Stimulated activated CD8-positive, alpha-beta memory T cell treated with anti-CD3 and anti-CD28 coated beads, Interleukin-7, amount 100 ng/mL, for 48 hours (primary cell): ENCODE data around the gene AXIN2.
"Not testable (repeated sequence)": the region's sequence is repeated elsewhere in the genome, so short reads cannot be mapped to it uniquely, and the experiment has no call there.

Experiments
- DNase-seq, 2 donors: peaks; one replicate each; pipeline ENCODE4 v3.0.0-alpha.2; 2020; ENCODE audit warnings: low read depth in 1 of 2; ENCODE audit errors: extremely low read depth in 1 of 2

The AXIN2 gene

DNA sequence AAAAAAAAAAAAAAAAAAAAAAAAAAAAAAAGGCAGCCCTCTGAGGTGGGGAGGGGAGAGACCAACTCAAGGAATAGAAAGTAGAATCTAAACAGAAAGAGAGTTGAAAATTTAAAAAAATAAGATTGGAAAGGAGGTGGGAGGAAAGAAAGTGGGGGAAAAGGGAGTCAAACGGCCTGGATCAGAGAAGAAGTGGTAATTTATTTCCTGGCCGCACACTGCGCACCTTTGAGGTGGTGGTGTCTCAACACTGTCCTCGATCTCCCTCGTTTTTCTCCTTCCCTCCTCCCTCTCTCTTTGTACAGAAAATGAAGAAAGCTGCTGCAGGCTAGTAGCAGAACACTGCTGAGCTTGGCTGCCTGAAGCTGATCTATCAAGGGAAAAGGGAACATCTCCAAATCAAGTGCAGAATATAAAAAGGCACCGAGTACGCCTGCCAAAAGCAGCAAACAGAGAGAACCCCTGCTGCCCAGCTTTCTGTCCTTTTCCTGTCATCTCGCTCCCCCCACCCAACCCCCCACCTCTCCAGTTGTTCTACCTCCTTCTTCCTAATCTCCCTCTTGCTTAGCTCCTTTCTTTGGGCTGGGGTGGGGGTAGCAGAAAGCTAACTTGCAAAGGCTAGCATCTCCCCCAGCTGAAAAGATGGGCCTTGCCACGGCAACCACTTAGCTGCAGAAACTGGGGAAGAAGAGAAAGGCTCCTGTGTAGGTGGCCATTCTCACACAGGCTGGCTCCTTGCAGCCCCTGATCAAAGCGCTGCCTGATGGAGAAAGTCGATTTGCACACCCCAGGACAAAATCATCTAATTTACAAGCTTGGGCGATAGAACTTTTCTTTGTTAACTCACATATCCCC lies 22.5 kb downstream of the AXIN2 start:
- no peak for DNase-seq

DNA sequence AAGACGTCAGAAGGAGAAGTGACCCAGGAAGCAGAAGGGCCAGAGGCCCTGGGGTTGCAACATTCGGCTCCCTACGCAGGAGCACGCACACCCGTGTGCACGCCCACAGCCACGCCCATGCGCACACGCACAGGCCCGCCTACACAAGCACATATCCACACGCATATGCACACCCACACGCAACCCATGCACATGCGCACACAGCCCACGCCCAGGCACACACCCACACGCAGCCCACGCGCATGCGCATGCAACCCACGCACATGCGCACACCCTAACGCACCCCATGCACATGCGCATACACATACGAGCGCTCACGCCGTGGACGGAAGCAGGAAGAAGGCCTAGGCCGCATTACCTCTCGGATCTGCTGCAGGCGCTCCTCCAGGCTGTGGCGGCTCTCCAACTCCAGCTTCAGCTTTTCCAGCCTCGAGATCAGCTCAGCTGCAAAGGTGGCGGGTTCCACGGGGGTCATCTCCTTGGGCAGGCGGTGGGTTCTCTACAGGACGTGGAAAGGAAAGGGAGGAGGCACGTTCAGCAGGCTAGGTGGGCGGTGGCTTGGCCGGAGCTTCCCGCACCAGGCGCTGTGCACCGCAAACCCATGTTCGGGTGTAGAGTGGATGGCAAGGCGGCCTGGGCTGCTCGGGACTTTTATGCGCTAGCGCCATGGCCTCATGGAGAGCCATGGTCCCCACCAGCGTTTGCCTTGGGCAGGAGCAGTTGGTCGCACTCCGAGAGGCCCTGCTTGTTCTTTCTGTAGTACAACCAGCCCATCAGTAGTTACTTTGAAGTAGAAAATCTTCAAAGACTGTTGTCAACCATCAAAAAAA lies 23.4 kb downstream of the AXIN2 start:
- DNase-seq: no peak

DNA sequence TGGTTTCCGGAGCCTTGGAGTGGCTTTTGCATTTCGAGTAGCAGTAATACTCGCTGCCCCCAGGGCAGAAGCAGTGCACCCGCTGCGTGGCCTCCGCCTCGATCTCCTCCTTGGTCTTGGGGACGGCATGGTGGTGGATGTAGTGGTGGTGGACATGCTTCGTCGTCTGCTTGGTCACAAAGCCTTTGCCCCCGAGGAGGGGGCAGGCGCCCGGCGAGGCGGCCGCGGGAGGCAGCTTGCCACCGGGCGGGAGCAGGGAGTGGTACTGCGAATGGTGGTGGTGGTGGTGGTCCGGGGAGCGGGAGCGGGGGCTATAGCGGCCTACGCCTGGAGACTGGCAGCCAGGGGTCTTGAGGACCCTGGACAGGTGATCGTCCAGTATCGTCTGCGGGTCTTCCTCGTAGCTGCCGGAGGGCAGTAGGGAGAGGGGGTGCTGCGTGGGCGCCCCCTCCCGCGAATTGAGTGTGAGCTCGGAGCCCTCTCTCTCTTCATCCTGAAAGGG lies 24.1 kb downstream of the AXIN2 start:
- DNase-seq: no peak

DNA sequence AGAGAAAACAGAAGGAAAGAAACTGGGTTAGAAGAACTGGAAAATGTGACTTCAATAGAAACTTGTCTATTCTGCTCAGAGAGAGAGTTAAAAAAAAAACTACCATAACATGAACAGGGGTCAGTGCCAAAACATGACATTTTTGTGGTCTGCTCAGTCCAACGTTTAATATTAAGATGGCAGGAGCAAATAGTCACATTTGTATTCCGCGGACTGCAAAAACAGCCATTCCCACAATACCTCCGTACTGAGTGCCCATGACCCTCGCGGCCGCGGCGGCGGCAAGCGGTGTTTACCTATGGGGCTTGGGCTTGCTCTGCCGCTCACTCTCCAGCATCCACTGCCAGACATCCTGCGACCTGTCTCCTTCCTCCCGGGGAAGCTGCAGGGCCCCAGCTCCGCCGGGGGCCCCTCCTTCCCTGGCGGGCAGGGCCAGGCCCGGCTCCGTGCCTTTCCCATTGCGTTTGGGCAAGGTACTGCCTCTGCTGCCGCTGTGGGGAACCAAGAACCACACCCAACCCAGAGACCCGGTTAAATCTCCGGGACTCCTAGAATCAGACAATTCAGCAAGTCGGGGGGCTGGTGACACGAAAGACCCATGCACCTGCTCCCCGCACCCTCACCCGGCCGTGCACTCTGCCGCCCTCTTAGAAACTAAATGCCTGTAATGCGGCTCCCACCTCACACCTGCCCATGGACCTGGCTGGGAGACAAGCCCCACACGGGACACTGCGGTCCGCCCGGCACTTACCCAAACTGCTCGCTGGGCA lies 24.7 kb downstream of the AXIN2 start:
- no peak for DNase-seq

DNA sequence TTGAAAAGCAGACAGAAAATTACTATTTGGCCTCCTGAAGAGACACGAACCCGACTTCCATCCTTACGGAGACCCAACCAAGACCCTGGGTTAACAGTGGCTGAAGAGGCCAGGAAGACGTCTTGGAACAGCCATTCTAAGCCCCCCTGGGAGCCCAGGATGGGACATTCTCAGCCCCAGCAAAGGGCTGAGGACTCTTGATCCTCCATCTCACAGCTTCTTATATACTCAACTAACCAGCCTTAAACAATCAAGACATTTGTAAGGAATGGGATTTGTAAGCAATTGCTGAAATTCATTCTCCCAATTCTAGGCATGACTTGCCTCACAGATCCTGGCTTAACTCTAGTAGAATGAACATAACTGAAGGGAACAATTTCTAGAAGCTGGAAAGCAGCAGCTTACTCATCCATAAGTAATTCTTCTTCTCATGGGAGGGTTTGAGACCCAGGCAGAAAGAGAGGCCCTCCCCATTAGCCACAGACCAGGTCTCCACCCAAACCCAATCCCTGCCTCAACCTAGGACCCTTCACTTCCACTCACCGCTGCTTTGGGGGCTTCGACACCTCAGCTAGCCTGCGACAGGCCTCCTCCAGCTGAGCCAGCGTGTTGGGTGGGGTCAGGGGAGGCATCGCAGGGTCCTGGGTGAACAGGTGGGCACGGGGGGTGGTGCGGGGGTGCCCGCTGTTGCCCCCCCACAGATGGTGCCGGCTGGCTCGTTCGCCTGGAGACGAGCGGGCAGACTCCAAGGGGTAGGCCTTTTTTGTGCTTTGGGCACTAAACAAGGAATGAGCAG lies 25.5 kb downstream of the AXIN2 start:
- no peak for DNase-seq

DNA sequence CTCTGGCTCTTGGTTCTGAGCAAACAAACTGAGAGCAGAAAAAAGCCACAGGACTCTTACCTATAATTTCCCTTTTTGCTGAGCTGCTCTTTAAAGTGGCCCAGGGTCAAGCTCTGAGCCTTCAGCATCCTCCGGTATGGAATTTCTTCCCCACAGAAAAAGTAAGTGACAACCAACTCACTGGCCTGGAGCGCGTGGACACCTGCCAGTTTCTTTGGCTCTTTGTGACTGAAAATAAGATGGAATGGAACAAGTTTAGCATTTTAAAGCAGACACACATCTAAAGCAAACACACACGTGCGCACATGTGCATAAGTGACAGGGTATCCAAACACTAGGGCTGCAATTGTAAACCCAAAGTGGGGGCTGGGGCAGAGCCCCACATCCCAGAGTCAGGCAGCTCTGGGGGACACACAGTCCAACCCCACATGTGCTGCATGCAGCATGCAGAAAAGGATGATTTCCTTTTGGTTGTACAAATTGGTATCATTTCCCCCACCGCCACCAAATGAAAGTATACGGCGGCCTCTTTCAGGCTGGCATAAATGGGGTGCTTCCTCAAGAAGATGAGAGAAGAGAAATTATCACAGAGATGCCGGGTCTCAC lies 27.5 kb downstream of the AXIN2 start:
- no peak for DNase-seq

DNA sequence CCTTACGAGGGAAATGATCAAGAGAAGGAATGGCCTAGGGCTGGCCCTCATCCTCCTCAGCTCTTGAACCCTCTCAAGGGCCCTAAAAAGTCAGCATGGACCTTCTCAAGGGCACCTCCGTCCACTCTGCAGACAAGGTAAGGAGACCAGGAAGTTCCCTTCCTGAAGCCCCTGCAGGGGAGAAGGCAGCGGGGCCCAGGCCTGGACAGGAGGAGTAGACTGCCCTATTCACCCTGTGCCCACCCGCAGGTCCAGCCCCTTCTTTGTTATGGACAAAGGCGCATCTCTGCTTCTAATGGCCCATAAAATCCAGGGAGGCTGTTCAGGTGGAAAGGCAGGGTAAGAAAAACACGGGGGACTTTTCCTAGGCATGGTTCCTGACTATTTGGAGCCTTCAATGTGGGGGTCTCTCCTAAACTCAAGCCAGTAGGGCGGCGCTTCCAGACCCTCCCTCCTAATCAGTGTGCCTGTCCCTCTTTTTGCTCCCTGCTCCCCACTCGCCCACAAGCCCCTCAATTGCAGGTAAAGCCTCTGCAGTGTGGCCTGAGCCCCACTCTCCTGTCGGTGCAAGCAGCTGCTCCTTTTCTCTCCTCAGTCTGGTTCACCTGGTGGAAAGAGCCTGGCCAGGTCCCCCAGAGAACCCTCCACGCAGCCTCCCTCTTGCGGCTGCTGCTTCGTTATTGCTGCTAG lies 28.2 kb downstream of the AXIN2 start:
- no peak for DNase-seq

DNA sequence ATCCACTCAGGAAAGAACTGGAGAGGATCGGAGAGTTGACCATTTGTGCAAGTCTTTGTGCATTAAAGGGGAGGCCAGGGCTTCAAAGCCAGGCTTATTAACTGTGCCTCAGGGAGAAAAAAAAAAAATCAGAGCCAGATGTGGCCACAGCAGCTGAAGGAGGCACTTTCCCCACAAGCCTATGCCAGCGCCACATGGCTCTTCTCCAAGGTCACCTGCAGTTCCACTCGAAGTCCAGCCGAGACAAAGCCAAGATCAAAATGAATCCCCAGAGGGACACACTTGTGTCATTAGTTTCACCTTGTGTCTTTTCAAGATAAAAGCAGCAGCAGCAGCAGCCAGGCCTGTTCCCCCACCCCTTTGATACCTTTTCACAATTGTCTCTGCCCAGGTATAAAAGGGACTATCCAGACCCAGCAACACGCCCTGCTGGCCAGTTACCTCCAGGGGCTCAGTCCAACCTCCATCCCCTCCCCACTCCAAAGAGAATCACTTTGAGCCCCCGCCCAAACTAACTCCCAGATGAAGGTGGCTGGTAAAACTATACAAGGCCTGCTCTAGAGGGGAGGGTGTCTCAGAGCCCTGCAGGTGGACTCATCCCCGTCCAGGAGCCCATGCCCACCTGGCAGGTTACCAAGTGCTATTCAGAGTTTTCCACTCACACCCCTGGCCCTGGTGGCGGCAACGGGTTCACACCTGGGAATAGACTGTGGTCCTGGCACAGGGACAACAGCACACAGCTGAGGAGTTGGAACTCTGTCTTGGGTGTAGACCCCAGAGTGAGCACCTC lies 29.2 kb downstream of the AXIN2 start:
- no peak for DNase-seq

DNA sequence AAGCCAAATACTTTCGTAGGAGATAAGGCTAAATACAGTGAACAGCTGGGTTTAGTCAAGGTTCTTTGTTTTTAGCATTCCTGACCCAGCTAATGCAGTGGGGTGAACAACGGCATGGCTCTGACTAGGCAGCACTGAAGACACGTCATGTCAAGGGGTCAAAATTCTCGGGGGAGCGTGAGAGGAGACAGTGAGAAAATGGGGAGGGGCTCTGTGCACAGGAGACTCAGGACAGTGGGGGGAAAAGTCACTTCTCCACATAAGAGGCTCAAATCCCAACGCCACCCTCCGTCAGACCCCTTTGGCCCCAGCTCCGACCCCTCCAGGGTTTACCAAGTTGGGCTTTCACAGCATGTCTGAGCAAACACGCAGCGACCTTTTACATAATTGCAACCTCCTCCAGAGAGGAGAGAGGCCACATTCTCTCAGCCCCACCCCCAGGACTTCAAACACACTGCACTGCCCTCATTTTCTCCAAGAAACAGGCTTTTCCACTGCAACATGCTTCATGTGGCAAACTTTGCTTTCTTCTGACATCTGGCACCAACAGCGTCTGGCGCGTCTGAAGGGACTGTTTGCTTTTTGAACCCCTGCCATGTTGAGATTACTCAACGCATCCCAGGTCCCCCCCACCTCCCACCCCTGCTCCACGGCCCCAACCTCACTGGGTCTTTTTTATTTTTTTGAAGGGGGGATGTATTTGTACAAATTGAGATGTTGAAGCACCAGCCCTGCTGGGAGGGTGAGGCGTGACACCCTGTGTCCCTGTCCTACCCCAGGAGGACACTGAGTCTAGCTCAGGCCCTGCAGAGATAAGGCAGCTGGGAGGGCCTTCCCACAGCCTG lies 30.0 kb downstream of the AXIN2 start:
- DNase-seq: no peak

DNA sequence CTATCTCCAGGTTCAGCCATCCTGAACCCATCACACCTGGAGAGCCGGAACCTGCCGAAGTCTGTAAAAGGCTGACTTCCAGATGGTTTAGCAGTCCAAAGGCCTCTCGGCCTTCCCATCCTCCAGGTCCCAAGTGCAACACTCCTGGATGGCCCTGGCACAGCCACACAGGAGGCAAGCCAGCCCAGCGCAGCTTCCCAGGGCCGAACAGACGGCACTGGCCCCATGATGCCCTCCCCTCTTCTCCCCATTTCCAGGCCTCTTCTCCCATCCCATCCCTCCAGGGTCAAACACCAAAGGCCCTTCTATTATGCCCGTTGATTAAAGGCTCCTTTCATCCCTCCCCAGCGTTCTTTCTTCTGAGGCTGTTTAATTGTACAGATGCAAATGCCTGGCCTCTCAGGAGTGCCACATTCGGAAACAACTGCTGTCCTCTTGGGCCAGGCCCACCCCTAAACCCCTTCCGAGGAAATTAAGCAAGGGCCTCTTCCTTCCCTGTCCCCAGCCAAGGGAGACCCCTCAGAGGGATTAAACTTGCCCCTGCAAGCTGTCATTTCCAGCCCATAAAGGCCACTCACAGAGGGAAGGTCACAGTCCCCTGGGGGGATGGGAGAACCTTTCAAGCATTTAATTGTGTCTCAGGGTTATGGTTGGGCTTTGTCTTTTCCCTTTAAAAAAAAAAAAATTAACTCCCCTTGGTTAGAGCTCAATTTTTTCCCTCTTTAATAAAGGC lies 30.8 kb downstream of the AXIN2 start:
- no peak for DNase-seq

DNA sequence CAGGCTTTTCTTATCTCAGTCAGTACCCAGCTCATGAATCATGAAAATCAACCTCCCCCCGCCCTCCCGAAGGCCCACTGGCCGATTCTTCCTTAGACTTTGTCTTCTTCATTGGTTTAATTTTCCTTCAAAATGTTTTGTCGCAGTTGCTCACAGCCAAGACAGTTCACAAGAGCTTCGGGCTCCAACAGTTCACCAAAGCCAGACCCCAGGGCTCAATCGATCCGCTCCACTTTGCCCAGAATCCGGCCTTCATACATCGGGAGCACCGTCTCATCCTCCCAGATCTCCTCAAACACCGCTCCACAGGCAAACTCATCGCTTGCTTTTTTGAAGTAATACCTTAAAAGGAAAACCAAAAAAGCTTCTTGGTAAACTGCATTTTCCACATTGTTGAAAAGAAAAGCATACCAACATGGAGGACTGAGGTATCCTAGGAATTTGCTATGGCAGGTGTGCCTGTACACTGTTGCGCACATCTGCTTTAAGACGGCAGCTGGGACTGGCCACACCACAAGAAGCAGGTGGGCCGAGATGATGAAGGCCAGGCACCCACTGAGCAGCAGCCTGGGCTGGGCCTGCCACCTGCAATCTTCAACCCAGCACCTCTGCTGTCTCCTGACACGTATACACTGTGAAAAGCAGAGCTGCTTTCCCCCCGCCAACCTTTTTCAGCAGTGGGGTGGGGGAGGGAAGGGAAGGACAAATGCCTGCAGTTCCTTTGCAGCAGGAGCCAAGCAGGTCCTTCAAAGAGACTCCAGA lies 31.5 kb downstream of the AXIN2 start:
- no peak for DNase-seq

DNA sequence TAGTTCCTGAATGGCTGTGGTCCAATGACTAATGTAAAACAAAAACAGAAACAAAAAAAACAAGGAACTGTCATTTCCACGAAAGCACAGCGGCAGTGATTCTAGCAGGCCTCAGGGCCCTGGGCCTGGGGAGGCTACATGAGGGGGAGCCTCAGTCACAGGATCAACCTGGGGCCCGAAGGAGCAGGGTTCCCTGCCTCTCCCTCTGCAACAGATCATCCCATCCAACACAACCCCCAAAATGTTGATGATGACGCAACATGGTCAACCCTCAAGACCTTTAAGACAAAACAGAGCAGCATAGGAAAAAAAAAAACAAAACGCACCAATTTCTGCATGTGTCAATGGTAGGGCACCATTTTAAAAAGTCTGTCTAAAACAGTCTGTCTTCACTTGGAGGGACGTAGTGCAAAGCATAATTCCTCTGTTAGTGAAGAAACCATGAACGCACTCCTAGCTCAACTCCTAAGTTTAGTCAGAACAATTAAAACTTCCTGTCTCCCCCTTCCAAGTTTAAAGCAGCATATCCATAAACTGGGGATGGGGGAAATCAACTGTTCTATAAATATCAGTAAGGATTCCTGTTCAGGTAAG lies 32.3 kb downstream of the AXIN2 start:
- no peak for DNase-seq

DNA sequence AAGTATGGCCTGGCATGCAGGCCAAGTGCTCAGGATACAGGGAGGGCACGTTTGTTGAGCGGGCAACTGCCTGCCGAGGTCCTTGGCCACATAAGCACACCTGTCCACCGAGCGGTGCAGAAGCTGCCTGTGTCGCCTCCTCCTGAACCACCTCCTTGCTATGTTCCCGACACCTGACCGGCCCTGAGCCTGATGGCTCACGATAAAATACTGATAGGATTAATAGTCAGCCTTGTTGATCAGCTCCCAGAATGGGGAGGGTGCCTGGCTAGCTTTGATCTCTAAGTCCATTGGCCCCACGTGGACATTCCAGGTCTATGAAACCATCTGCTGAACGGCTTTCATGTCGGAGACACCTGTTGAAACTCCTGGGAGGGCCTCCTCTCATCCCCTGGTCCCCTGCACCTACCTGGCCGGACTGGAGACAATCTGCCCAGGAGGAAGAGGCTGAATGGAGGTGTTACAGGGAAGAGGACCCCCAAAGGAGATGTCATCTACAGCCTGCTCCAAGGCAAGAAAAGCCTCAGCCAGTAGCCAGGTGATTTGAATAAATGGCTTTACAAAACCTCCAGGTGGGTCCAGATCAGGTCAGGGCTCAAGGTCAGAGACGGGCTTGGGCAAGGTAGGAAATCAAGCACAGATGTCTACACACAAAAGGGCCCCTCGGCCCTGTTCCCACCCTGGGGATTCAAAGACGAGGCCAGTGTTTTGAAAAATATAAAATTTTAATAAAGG lies 33.4 kb downstream of the AXIN2 start:
- DNase-seq: no peak

DNA sequence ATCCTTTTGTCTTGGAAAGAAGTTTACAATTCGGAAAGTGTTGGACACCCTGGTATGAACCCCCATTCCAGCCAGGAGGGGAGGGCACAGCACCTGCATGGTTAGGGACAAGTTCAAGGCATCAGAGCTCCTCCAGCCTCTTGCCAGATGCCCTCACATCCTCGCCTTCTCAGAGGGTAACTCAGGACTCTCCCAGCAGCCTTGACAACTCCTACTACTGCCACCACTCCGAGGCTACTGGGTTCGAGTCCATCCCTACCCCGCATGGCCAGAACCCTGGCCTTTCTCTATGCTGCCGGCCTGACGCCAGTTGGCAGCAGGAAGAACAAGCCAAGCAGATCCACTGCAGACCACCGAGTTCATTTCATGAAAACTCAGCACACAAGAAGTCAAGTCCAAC lies 34.1 kb downstream of the AXIN2 start:
- DNase-seq: no peak

DNA sequence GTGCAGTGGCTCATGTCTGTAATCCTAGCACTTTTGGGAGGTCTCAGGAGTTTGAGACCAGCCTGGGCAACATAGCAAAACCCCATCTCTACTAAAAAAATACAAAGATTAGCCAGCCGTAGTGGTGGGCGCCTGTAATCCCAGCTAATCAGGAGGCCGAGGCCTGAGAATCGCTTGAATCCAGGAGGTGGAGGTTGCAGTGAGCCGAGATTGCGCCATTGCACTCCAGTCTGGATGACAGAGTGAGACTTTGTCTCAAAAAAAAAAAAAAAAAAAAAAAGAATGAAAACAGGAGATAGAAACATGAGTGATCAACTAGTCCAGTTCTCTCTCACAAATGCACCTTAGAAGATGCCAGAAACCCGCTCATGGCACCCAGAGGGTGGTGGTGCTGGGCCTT lies 34.6 kb downstream of the AXIN2 start:
- not testable (repeated sequence) for DNase-seq
